ENCODE results near the gene CCNK. TPM values are rescaled to one million over a fixed set of nuclear protein-coding genes. Genes with fewer than 3 reads are reported as not detected.

CCNK gene
- total and polyA plus RNA-seq, 10 of the 15 experiments (the other 5 are each of a cell fraction or from before 2014, with no cell fraction given), result 10.8 to 88.0 (median 22.5) TPM

DNA sequence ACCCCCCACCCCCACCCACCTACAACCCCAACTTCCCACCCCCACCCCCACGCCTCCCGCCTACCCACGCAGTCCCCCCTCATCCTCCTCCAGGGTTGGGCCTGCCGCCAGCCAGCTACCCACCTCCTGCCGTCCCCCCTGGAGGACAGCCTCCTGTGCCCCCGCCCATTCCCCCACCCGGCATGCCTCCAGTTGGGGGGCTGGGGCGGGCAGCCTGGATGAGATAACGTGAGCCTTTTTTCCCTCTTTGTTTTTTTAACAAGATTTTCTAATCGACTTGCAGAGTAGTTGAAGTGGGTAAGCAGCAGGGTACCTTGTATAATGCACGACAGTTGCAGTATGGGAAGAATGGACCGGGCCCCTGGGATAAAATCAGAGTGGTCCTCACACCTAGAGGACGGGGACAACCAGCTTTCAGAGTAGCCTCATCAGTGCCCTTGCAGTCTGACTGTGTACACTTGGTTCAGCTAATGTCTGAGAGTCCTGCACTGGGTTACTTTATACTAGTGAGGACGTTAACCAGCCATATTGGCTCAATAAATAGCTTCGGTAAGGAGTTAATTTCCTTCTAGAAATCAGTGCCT lies 29.4 kb downstream of the CCNK start:
- SMC1A ChIA-PET (ENCODE audit: uncharacterized antibody, unreplicated experiment), result no interaction called here
- Histone ChIP-seq H3K36me3 (ENCODE audit: control insufficient read depth in 2 of 2, insufficient read depth in 2 of 2, low read length in 1 of 2) (peaks cover 27 to 32% of the 10 kb centered on the region in 2 experiments), H3K9ac (ENCODE audit: control insufficient read depth, insufficient read depth, low read length) (no peak overlapping the region), H3K9me3 (replicated peaks; ENCODE audit: control insufficient read depth, insufficient read depth, low read length) (no peaks in the 10 kb centered on the region), H3K4me3 (no peak overlapping the region), H3K79me2 (ENCODE audit: control insufficient read depth, insufficient read depth, low read length) (no peaks in the 10 kb centered on the region), H3K27ac (ENCODE audit: control insufficient read depth, insufficient read depth) (no peak overlapping the region), H4K20me1 (ENCODE audit: control insufficient read depth, insufficient read depth) (no peaks in the 10 kb centered on the region), H3K4me1 (ENCODE audit: control insufficient read depth, insufficient read depth, low read length) (no peaks in the 10 kb centered on the region), H3K4me2 (ENCODE audit: control insufficient read depth, insufficient read depth) (no peak overlapping the region), H2AFZ (ENCODE audit: control insufficient read depth, low read depth, low read length) (no peak overlapping the region), H3K27me3 (replicated peaks in 1 of 2; ENCODE audit: control insufficient read depth in 2 of 2, insufficient read depth in 2 of 2, low read length in 1 of 2) (no peaks in the 10 kb centered on the region)
- no peak for FAIRE-seq
- POLR2A ChIA-PET, result no interaction called here
- DNase-seq (ENCODE audit: low read depth, low spot score), result no peak
- ATAC-seq, result no peak
- 85% methylated on average over 9 of the region's 15 CpGs for WGBS (ENCODE audit: insufficient coverage, insufficient replicate concordance, low lambda C conversion rate, missing lambda C conversion rate)
- CTCF ChIA-PET, result no interaction called here
- in situ Hi-C loops (cut with MboI), result no loop called here
- BruUV-seq (replicated peaks), result TSS peak; percentile 81
- intact Hi-C loops (cut with micrococcal nuclease; ENCODE audit: unreplicated experiment), result no loop called here
- RAD21 ChIA-PET (ENCODE audit: unreplicated experiment), result no interaction called here
- TF ChIP-seq YBX1 (IDR thresholded peaks at IDR 0.05) (no peak), EP300 (IDR thresholded peaks at IDR 0.05; ENCODE audit: borderline replicate concordance in 1 of 2, control insufficient read depth in 1 of 2, low read depth in 2 of 2, low read length in 2 of 2) (no peak), RB1 (IDR thresholded peaks at IDR 0.05; ENCODE audit: borderline replicate concordance) (no peak), HDAC2 (IDR thresholded peaks at IDR 0.05) (no peak), SP1 (IDR thresholded peaks at IDR 0.05; ENCODE audit: low read depth, low read length) (no peak), HCFC1 (IDR thresholded peaks at IDR 0.05; ENCODE audit: low read length) (no peak), RAD51 (IDR thresholded peaks at IDR 0.05) (no peak), BMI1 (IDR thresholded peaks at IDR 0.05; ENCODE audit: borderline replicate concordance) (no peak), CHD2 (IDR thresholded peaks at IDR 0.05; ENCODE audit: borderline replicate concordance, low read depth, low read length) (no peak), SRF (IDR thresholded peaks at IDR 0.05; ENCODE audit: low read depth in 2 of 2, low read length in 2 of 2) (no peak), EGR1 (IDR thresholded peaks at IDR 0.05; ENCODE audit: borderline replicate concordance in 1 of 2, low read depth in 2 of 2, low read length in 2 of 2) (no peak)
- TF ChIP-seq, protein P1, sequence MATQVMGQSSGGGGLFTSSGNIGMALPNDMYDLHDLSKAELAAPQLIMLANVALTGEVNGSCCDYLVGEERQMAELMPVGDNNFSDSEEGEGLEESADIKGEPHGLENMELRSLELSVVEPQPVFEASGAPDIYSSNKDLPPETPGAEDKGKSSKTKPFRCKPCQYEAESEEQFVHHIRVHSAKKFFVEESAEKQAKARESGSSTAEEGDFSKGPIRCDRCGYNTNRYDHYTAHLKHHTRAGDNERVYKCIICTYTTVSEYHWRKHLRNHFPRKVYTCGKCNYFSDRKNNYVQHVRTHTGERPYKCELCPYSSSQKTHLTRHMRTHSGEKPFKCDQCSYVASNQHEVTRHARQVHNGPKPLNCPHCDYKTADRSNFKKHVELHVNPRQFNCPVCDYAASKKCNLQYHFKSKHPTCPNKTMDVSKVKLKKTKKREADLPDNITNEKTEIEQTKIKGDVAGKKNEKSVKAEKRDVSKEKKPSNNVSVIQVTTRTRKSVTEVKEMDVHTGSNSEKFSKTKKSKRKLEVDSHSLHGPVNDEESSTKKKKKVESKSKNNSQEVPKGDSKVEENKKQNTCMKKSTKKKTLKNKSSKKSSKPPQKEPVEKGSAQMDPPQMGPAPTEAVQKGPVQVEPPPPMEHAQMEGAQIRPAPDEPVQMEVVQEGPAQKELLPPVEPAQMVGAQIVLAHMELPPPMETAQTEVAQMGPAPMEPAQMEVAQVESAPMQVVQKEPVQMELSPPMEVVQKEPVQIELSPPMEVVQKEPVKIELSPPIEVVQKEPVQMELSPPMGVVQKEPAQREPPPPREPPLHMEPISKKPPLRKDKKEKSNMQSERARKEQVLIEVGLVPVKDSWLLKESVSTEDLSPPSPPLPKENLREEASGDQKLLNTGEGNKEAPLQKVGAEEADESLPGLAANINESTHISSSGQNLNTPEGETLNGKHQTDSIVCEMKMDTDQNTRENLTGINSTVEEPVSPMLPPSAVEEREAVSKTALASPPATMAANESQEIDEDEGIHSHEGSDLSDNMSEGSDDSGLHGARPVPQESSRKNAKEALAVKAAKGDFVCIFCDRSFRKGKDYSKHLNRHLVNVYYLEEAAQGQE (IDR thresholded peaks at IDR 0.05; ENCODE audit: low read depth, low read length), result no peak
- TF ChIP-seq, protein P2, sequence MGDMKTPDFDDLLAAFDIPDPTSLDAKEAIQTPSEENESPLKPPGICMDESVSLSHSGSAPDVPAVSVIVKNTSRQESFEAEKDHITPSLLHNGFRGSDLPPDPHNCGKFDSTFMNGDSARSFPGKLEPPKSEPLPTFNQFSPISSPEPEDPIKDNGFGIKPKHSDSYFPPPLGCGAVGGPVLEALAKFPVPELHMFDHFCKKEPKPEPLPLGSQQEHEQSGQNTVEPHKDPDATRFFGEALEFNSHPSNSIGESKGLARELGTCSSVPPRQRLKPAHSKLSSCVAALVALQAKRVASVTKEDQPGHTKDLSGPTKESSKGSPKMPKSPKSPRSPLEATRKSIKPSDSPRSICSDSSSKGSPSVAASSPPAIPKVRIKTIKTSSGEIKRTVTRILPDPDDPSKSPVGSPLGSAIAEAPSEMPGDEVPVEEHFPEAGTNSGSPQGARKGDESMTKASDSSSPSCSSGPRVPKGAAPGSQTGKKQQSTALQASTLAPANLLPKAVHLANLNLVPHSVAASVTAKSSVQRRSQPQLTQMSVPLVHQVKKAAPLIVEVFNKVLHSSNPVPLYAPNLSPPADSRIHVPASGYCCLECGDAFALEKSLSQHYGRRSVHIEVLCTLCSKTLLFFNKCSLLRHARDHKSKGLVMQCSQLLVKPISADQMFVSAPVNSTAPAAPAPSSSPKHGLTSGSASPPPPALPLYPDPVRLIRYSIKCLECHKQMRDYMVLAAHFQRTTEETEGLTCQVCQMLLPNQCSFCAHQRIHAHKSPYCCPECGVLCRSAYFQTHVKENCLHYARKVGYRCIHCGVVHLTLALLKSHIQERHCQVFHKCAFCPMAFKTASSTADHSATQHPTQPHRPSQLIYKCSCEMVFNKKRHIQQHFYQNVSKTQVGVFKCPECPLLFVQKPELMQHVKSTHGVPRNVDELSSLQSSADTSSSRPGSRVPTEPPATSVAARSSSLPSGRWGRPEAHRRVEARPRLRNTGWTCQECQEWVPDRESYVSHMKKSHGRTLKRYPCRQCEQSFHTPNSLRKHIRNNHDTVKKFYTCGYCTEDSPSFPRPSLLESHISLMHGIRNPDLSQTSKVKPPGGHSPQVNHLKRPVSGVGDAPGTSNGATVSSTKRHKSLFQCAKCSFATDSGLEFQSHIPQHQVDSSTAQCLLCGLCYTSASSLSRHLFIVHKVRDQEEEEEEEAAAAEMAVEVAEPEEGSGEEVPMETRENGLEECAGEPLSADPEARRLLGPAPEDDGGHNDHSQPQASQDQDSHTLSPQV (IDR thresholded peaks at IDR 0.05), result no peak
- TF ChIP-seq, protein P3, sequence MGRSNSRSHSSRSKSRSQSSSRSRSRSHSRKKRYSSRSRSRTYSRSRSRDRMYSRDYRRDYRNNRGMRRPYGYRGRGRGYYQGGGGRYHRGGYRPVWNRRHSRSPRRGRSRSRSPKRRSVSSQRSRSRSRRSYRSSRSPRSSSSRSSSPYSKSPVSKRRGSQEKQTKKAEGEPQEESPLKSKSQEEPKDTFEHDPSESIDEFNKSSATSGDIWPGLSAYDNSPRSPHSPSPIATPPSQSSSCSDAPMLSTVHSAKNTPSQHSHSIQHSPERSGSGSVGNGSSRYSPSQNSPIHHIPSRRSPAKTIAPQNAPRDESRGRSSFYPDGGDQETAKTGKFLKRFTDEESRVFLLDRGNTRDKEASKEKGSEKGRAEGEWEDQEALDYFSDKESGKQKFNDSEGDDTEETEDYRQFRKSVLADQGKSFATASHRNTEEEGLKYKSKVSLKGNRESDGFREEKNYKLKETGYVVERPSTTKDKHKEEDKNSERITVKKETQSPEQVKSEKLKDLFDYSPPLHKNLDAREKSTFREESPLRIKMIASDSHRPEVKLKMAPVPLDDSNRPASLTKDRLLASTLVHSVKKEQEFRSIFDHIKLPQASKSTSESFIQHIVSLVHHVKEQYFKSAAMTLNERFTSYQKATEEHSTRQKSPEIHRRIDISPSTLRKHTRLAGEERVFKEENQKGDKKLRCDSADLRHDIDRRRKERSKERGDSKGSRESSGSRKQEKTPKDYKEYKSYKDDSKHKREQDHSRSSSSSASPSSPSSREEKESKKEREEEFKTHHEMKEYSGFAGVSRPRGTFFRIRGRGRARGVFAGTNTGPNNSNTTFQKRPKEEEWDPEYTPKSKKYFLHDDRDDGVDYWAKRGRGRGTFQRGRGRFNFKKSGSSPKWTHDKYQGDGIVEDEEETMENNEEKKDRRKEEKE (IDR thresholded peaks at IDR 0.05), result no peak

Data from GM12878 (cell line).